ENCODE measurements around the gene TRAK1.

The TRAK1 gene

GRCh38 chr3:42159147-42159546 lies 68.0 kb downstream of the TRAK1 start:
- DNase-seq = no peak

- peak; percentile 34 to 38 for DNase-seq
Measured at GRCh38 chr3:42159706-42160472, 68.7 kb downstream of the TRAK1 start.

GRCh38 chr3:42161050-42161935 lies 70.1 kb downstream of the TRAK1 start:
- no peak for DNase-seq

DNA sequence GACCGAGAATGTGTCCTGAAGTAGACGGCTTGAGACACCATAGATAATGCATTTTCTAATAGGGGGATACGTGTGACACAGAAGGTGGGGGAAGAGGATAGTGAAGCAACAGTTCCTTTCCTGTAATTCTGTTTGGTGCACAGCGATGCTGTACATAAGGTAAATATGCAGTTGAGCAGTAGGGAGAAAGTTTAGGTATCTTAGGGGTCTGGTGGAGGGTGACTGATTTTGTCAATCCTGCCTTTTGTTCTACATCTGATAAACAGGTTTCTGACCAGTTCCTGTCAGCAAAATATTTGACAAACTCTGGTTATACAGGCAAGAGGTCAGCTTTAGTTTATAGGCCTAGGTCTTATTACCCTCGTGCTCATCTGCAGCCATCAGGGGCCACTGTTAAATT lies 71.3 kb downstream of the TRAK1 start:
- no peak for DNase-seq

DNA sequence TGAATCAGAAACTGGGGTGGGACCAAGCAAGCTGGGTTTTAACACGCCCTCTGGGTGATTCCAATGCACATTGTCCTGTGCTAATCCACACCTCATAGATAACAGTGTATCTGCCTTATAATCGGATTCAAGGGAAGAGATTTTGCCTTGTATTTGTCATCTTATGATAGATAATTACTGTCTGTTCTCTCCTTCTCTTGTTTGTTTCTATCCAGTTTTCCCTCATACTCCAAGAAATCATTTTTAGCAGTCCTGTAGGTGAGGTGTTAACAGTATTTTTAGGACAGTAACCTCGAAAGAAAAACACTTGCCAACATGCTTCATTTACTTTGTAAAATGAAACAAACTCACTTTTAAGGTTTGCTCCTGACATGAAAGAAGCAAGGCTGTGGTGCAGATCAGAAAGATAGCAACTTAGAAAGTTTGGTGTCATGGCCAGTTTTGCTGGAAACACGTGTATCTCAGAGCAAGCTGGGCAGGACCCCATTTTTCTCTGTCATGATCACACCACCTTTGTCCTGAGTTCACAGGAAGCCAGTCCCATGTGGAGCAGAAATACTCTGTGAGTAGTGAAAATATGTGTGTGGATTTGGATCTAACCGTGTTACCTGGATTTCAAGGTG lies 72.6 kb downstream of the TRAK1 start:
- DNase-seq = no peak

- DNase-seq = no peak
Measured at GRCh38 chr3:42164656-42165055, 73.5 kb downstream of the TRAK1 start.

- DNase-seq = no peak
Measured at GRCh38 chr3:42165211-42165610, 74.1 kb downstream of the TRAK1 start.

DNA sequence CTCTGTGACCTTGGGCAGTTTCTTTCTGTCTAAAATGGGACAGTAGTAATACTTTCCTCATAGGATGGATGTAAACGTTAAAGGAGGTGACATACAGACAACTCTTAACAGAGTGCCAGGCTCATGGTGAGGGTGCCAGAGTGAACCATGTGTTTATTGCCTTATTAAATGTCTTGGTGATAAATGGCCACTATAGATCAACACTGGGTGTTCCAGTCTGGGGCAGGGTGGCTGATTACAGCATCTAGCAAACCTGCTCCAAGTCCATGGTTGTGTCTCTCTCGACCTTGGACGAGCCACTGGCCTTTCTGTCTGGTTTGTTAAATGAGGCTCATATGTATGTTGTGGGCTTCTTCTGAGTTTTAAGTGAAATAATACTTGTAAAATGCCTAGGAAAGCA lies 75.1 kb downstream of the TRAK1 start:
- DNase-seq = no peak

DNA sequence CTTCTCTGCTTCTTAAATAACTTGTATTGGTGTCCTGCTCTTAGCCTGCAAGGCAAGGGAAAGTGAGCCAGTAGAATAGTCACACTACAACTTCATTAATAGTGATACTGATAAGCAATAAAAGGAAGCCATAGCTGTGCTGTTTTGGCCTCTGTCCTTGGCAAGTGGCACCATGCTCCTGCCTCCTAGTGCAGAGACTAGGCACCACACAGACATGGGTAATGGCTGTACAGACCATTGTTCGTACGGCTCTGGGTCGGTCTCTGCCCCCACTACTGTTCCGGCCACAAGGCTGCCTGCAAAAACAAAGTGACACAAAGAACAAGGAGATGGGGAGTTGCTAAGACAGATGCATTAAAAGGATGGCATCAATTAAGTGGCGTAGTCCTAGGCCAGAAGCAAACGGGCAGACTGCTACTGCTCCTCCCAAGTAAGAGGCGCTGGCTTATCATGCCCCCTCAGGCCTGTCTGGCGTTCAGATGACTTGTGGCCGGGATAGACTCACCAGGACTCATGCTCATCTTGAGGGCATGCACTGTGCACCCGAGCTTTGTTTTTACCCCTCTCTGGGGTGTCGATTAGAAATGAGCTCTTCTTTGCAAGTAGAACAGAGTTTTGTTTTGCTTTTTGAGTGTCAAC lies 75.6 kb downstream of the TRAK1 start:
- DNase-seq = no peak

DNA sequence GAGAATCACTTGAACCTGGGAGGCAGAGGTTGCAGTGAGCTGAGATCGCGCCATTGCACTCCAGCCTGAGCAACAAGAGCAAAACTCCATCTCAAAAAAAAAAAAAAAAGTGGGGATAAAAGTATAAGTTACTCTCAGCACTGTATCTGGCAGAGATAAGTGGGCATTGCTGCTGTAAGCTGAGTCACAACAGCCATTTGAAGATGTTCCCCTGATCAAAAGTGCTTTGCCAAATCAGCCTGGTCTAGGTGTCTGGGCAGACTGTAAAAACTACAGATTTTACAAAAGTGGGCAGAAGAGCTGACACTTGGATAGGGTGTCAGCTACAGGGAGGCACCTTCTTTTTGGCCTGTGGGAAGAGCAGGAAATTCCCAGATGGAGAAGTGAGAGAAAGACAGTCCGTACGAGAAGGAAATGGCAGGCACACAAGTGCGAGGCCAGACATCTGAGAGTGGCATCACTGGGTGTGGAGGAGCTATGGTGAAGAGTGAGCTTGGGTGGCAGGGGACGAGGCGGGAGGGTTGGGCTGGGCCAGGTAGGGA lies 78.5 kb downstream of the TRAK1 start:
- no peak for DNase-seq

DNA sequence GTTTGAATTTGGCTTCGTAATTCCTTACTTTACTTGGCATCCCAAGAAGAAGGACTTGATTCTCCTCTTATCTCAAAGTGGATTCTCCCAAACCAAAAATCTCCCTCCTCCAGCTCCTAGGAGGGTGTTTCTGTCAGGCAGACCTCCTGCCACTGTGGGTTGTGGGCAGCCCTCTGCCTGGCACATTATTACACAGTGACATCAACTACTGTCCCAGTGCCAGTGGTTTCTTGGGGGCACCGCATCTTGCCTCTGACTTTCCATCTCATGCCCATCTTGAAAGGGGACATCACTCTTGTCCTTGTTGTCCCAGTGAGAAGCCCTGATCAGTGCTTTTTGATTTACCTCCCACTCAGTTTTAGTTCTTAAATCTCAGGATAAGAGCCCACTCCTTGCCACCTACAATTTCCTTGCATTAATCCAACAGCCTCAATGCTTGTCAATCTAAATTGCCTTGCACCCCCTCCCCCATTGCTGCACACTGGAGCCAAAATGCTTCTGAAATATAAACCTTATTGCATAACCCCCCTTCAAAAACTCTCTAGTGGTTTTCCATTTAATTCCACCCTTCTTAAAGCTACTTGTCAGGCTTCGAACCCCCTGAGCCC lies 81.0 kb downstream of the TRAK1 start:
- no peak for DNase-seq

- DNase-seq = no peak
Measured at GRCh38 chr3:42173307-42173706, 82.2 kb downstream of the TRAK1 start.

- DNase-seq = no peak
Measured at GRCh38 chr3:42174679-42175385, 83.7 kb downstream of the TRAK1 start.

GRCh38 chr3:42175386-42176240 lies 84.5 kb downstream of the TRAK1 start:
- DNase-seq = no peak

DNA sequence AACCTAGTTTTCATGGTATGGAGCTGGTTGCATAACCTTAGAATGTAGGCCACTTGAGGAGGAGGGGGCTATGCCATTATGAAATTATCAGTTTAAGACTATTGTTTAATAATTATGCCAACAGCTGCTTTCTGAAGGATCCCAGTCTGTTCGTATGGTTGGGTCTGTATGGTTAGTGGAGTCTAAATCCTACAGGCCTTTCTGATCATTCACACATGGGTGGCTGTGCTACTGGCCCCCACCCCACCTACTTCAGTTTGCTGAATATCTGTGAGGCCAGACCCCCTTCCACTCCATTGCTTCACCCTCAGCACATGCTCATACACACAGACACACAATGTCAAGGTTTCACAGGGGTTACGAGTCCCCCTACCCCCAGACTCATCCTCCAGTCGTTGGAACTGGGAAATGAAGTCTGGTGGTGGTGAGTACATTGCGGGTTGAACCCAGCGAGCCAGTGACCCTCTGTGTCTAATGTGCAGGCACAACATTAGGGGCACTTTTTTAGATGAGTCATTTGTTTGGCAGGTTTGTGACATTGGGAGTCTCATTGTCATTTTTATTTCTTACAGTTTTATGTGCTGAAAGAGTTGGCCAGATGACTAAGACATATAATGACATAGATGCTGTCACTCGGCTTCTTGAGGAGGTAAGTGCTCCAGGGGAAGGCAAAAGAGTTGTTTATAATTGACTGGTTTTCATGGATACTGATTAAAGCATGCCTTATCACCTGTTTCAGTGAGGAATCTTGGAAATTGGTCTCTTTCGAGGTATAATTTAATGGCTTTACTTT lies 85.3 kb downstream of the TRAK1 start:
- DNase-seq = no peak

GRCh38 chr3:42177068-42177800 lies 86.1 kb downstream of the TRAK1 start:
- no peak for DNase-seq

GRCh38 chr3:42177801-42178150 lies 86.6 kb downstream of the TRAK1 start:
- no peak for DNase-seq

DNA sequence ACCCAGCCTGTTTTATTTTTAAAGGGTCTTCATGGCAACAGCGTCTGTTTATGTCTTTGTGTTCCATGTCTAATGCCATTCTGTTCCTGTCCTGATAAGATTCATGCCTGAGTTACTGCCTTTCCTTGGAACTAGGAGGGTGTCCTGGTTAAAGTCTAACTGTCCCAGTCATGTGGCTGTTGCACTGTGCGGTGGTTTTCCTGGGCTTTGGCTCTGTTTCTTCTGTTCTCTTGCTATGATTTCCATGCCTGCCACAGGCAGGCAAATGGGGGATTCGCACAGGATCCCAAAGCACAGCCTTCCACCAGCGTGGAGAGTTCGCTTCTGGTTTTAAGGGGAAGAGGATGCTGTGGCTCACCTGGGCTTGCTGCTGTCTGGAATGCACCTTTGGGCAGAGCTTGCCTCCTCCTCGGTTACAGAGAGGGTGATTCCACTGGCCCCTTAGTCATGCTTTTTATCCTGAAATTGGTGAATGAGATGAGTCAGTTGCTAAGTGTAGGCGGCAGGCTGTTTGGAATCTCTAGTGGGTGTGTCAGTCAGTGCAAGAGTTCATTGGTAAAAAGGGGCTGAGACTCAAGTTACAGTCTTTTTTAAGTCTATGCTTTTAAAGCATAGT lies 88.1 kb downstream of the TRAK1 start:
- peak; percentile 24 to 28 for DNase-seq

GRCh38 chr3:42180901-42181300 lies 89.7 kb downstream of the TRAK1 start:
- no peak for DNase-seq

All from activated T-cell treated with anti-CD3 and anti-CD28 coated beads, Interleukin-2, amount 50 U/mL, for 48 hours (primary cell).